GM12801 (cell line): ENCODE results near the gene RCSD1.

Experiments
- CTCF ChIP-seq: IDR thresholded peaks from one replicate; pipeline ENCODE4 v1.5.1; 2011; ENCODE audit warnings: control low read depth; ENCODE audit not compliant: insufficient read length; ENCODE audit errors: extremely low read depth

RCSD1 gene

DNA sequence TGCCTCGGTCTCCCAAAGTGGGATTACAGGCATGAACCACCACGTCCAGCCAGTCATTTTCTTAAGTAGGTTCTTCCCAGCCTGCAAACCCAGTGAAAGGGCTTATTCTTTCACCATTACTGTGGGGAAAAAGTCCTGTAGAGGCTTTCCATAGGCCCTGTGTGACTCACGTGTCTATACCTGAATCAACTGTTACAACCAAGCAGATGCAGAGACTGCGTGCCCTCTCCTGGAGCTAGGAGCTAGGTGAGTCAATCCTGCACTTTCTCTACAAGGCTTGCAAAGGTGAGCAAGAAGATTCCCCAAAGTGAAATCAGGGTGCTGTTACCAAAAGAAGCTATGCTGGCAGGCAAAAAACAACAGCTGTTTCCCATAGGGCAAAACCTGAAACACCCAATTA, 77.9 kb downstream of the RCSD1 start:
- TF ChIP-seq CTCF, result no peak

DNA sequence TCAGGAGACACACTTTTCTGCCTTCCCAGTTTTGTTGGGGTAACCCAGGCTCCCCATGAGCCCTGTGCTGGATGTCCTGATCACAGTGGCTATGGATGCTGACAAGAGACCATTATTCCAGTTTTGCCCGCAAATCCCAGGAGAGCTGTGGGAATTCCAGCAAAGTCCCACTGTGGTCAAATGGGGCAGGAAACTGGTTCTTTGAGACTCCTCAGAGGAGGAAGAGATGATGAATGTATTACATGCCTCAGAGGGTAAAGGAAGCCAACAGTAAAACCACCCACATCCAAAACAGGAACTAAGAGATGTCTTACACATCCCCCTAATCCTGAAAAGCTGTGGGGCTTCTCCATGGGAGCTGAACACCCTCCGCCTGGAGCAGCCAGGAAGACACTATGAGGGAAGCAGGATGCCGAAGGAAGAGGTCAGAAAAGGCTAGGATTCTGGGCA, 78.9 kb downstream of the RCSD1 start:
- TF ChIP-seq CTCF, result no peak

- TF ChIP-seq CTCF, result no peak
Measured at GRCh38 chr1:167710836-167711235, 80.8 kb downstream of the RCSD1 start.

GRCh38 chr1:167711797-167712196, 81.8 kb downstream of the RCSD1 start:
- no peak for TF ChIP-seq CTCF

GRCh38 chr1:167713330-167714081, 83.5 kb downstream of the RCSD1 start:
- no peak for TF ChIP-seq CTCF

GRCh38 chr1:167714098-167714438, 84.0 kb downstream of the RCSD1 start:
- no peak for TF ChIP-seq CTCF

- TF ChIP-seq CTCF, result no peak
Measured at GRCh38 chr1:167714439-167715156, 84.6 kb downstream of the RCSD1 start.
